ENCODE results near the gene DNMBP. TPM values are rescaled to one million over a fixed set of nuclear protein-coding genes. Genes with fewer than 3 reads are reported as not detected.
"Not testable (repeated sequence)": the region's sequence is repeated elsewhere in the genome, so short reads cannot be mapped to it uniquely, and the experiment has no call there.

The DNMBP gene
- polyA plus RNA-seq, 1 experiment = 16.3 TPM

DNA sequence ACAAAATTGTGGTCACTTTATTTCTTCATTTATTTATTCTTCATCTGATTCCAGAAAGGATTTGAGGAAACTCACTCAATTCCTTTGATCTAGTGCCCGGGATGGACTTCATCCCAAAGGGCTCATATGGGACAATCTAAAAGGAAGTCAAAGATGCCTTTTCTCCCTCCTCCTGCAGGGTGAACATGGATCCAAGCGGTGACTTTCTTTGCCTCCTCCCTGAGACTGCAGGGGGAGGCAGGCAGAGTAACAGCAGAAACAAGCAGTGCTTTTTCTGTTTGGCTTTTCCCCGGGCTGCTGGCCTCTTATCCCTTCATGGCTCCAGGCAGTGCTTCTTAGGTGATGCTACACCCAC lies 10.0 kb upstream of the DNMBP start:
- Histone ChIP-seq H3K27me3 (ENCODE audit: control insufficient read depth, insufficient read depth, low read length) (no peaks in the 10 kb centered on the region), H3K4me3 (ENCODE audit: low read depth, low read length) (no peak overlapping the region), H3K36me3 (ENCODE audit: control insufficient read depth, insufficient read depth, low read length) (no peaks in the 10 kb centered on the region)
- ChIA-PET POLR2A (no interaction called here), CTCF (no interaction called here)
- TF ChIP-seq, protein P1, sequence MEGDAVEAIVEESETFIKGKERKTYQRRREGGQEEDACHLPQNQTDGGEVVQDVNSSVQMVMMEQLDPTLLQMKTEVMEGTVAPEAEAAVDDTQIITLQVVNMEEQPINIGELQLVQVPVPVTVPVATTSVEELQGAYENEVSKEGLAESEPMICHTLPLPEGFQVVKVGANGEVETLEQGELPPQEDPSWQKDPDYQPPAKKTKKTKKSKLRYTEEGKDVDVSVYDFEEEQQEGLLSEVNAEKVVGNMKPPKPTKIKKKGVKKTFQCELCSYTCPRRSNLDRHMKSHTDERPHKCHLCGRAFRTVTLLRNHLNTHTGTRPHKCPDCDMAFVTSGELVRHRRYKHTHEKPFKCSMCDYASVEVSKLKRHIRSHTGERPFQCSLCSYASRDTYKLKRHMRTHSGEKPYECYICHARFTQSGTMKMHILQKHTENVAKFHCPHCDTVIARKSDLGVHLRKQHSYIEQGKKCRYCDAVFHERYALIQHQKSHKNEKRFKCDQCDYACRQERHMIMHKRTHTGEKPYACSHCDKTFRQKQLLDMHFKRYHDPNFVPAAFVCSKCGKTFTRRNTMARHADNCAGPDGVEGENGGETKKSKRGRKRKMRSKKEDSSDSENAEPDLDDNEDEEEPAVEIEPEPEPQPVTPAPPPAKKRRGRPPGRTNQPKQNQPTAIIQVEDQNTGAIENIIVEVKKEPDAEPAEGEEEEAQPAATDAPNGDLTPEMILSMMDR (IDR thresholded peaks at IDR 0.05; ENCODE audit: insufficient read depth, low read depth, low read length) = no peak
- no peak for DNase-seq (ENCODE audit: low read depth)

DNA sequence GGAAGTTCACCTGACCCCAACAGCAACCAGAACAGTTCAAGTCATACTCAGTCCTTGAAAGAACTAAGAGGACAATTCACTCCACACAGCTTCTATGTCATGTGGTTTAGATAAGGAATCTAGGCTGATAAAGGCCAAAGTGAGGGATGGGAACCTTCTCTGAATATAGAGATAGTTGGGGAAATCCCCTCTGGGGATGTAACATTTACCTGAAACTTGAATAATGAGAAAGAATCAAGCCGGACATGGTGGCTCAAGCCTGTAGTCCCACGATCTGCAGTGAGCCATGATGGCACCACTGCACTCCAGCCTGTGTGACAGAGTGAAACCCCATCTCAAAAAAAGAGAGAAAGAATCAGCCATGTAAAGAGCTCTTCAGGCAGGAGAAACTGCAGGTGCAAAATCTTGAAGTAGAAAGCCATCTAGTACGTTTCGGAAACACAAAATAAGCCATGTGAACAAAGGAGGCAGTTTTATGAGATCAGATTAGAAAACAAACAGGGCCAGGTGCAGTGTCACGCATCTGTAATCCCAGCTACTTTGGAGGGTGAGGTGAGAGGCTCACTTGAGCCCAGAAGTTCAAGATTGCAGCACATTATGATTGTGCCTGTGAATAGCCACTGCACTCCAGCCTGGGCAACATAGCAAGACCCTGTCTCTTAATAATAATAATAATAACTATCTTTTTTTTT lies 4.5 kb upstream of the DNMBP start:
- ChIA-PET CTCF (interaction anchor here (0.9 to 1.5 kb wide), 4 partner anchors 24 to 168 kb away, joined by 3 to 7 read pairs (median 5); no protein-coding TSS in a partner anchor), POLR2A (no interaction called here)
- Histone ChIP-seq H3K27me3 (ENCODE audit: control insufficient read depth, insufficient read depth, low read length) (no peaks in the 10 kb centered on the region), H3K4me3 (ENCODE audit: low read depth, low read length) (no peak overlapping the region), H3K36me3 (ENCODE audit: control insufficient read depth, insufficient read depth, low read length) (no peaks in the 10 kb centered on the region)
- TF ChIP-seq, protein P1 (IDR thresholded peaks at IDR 0.05; ENCODE audit: insufficient read depth, low read depth, low read length) = no peak
- no peak for DNase-seq (ENCODE audit: low read depth)

DNA sequence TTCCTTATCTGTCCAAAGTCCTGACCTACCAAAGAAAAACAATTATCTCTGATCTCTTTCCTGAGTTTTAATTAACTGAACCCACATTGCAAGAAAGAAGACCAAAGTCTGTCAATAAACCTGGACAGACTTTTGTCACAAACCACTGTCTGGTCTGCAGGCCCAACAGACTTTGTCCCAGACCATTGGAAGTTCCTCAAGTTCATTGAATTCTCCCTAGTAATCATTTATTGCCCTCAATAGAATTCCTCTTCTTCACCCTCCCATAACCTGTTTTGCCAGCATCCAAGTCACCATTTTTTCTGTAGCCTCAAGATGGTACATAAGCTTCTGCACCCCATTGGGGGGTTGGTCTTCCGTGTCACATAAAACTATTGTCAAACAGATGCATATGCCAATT lies 3.9 kb upstream of the DNMBP start:
- no peaks in the 10 kb centered on the region for H3K36me3 ChIP-seq (ENCODE audit: control insufficient read depth, insufficient read depth, low read length)
- H3K4me3 ChIP-seq (ENCODE audit: low read depth, low read length) = no peak overlapping the region
- DNase-seq (ENCODE audit: low read depth) = no peak
- H3K27me3 ChIP-seq (ENCODE audit: control insufficient read depth, insufficient read depth, low read length) = no peaks in the 10 kb centered on the region
- ChIA-PET POLR2A (no interaction called here), CTCF (interaction anchor here (0.8 to 1.9 kb wide), 4 partner anchors 11 to 49 kb away, joined by 3 to 6 read pairs (median 4); no protein-coding TSS in a partner anchor)
- TF ChIP-seq, protein P1 (IDR thresholded peaks at IDR 0.05; ENCODE audit: insufficient read depth, low read depth, low read length) = no peak

DNA sequence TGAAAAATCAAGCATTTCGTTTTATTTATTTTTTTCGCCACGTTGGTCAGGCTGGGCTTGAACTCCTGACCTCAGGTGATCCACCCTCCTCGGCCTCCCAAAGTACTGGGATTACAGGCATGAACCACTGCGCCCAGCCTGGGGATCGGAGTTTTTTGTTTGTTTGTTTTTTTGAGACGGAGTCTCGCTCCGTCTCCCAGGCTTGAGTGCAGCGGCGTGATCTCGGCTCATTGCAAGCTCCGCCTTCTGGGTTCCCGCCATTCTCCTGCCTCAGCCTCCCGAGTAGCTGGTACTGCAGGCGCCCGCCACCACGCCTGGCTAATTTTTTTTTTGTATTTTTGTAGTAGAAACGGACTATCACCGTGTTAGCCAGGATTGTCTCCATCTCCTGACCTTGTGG lies 2.2 kb upstream of the DNMBP start:
- DNase-seq (ENCODE audit: low read depth); H3K27me3 ChIP-seq (ENCODE audit: control insufficient read depth, insufficient read depth, low read length); H3K4me3 ChIP-seq (ENCODE audit: low read depth, low read length); POLR2A ChIA-PET; H3K36me3 ChIP-seq (ENCODE audit: control insufficient read depth, insufficient read depth, low read length): not testable (repeated sequence)
- CTCF ChIA-PET = interaction anchor here (1.9 to 3.0 kb wide), 2 partner anchors 13 to 159 kb away, joined by 6 to 13 read pairs; no protein-coding TSS in a partner anchor

DNA sequence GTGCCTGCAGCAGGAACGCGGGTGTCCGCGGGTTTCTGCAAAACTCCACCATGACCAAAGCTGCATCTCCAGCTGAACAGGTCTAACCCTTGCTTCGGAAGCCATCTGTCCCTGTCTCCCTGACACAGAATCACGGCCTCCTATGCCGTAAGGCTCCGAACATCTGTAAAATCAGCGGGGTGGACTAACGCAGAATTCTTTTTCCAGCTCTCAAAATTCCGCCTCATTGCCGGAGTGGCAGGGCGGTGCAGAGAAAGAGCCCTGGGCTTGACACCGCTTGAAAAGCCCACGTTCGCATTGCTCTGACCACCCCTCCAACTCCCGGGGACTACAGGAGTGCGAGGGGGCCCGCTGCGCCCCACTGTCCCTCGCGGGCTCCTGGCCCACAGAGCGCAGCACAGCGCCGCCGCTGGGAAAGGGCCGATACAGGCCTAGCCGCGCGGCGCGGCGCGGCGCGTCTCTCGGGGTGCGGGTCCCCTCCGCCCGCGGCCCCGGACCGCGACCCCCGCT lies 409 bp downstream of the DNMBP start:
- Histone ChIP-seq H3K27me3 (ENCODE audit: control insufficient read depth, insufficient read depth, low read length) (no peaks in the 10 kb centered on the region), H3K4me3 (ENCODE audit: low read depth, low read length) (peak overlapping the region; percentile 74), H3K36me3 (ENCODE audit: control insufficient read depth, insufficient read depth, low read length) (no peaks in the 10 kb centered on the region)
- POLR2A ChIA-PET = no interaction called here
- DNase-seq (ENCODE audit: low read depth) = no peak
- TF ChIP-seq, protein P1 (IDR thresholded peaks at IDR 0.05; ENCODE audit: insufficient read depth, low read depth, low read length) = peak; percentile 59
- CTCF ChIA-PET = interaction anchor here (0.6 to 4.2 kb wide), 38 partner anchors 9 to 275 kb away, joined by 3 to 37 read pairs (median 5); no protein-coding TSS in a partner anchor

Measured in BJ (cell line).